ENCODE results near the gene DOCK3. TPM values are rescaled to one million over a fixed set of nuclear protein-coding genes. Genes with fewer than 3 reads are reported as not detected.

The DOCK3 gene
- total and polyA plus RNA-seq, 2 of the 4 experiments (the other 2 are of a cell fraction): under 0.01 to 0.12 TPM

- Histone ChIP-seq H4K5ac (ENCODE audit: low read depth, low read length) (no peak overlapping the region), H2AK9ac (replicated peaks; ENCODE audit: low read depth, low read length, poor library complexity) (no peak overlapping the region), H2AK5ac (ENCODE audit: low read depth, low read length) (no peak overlapping the region), H3K56ac (ENCODE audit: extremely low read depth, insufficient read depth, low read length) (no peak overlapping the region), H3K4me1 (ENCODE audit: control insufficient read depth, insufficient read depth, low read length) (no peaks in the 10 kb centered on the region), H3K14ac (replicated peaks; ENCODE audit: low read depth, low read length) (no peak overlapping the region), H3K9ac (ENCODE audit: low read depth, low read length) (no peak overlapping the region), H3K4me3 (ENCODE audit: insufficient read depth, low read depth, low read length) (no peak overlapping the region), H3K18ac (ENCODE audit: low read depth, low read length) (no peak overlapping the region), H4K8ac (ENCODE audit: low read depth in 2 of 2, low read length in 2 of 2) (no peak overlapping the region), H3K79me1 (ENCODE audit: low read depth in 1 of 2, low read length in 2 of 2) (no peaks in the 10 kb centered on the region), H3K27me3 (ENCODE audit: control insufficient read depth, insufficient read depth, low read length) (no peaks in the 10 kb centered on the region), H3K9me3 (ENCODE audit: control insufficient read depth, insufficient read depth, low read length) (no peaks in the 10 kb centered on the region), H2BK120ac (ENCODE audit: low read depth, low read length) (no peak overlapping the region), H3K4me2 (ENCODE audit: low read depth, low read length) (no peak overlapping the region), H3K4ac (ENCODE audit: low read depth, low read length) (no peak overlapping the region), H3K23ac (ENCODE audit: low read depth, low read length) (no peak overlapping the region), H3K27ac (ENCODE audit: insufficient read depth, low read length) (no peak overlapping the region), H2BK5ac (ENCODE audit: low read depth, low read length, poor library complexity, severe bottlenecking) (no peak overlapping the region), H2AFZ (replicated peaks; ENCODE audit: low read length, poor library complexity) (no peak overlapping the region), H2BK20ac (ENCODE audit: low read depth, low read length) (no peak overlapping the region), H2BK15ac (ENCODE audit: low read depth, low read length) (no peak overlapping the region), H4K91ac (ENCODE audit: insufficient read depth, low read depth, low read length) (no peak overlapping the region), H4K20me1 (ENCODE audit: insufficient read depth, low read length) (no peaks in the 10 kb centered on the region), H3K36me3 (ENCODE audit: control insufficient read depth, insufficient read depth, low read length) (no peaks in the 10 kb centered on the region), H3K9me1 (ENCODE audit: insufficient read depth, low read length) (no peaks in the 10 kb centered on the region)
- no peak for DNase-seq
- dilution Hi-C loops (cut with HindIII; ENCODE audit: low sequenced_read_pairs, unreplicated experiment) (no loop called here), intact Hi-C loops (cut with micrococcal nuclease) (no loop called here), in situ Hi-C loops (cut with MboI; ENCODE audit: low sequenced_read_pairs) (no loop called here)
- TF ChIP-seq FOS (IDR thresholded peaks at IDR 0.05; ENCODE audit: low read depth, low read length): no peak
- no peak for TF ChIP-seq MAFK (IDR thresholded peaks at IDR 0.05; ENCODE audit: low read depth, low read length)
- no peak for TF ChIP-seq NFE2L2 (IDR thresholded peaks at IDR 0.05; ENCODE audit: low read depth, low read length)
- no peak for TF ChIP-seq CEBPB (IDR thresholded peaks at IDR 0.05; ENCODE audit: low read depth, low read length)
- TF ChIP-seq RCOR1 (IDR thresholded peaks at IDR 0.05; ENCODE audit: insufficient replicate concordance, low read length): no peak
- no peak for TF ChIP-seq CHD1 (IDR thresholded peaks at IDR 0.05; ENCODE audit: low read depth, low read length)
- ChIA-PET CTCF (no interaction called here), POLR2A (ENCODE audit: unreplicated experiment) (no interaction called here)
- ATAC-seq (ENCODE audit: low read depth): no peak
- no TSS peak for BruUV-seq (replicated peaks)
- no CpG with 5 or more reads among the region's 1 CpG for WGBS, 2 experiments (ENCODE audit: extremely low coverage in 2 of 2, insufficient read length in 1 of 2)
Measured at GRCh38 chr3:51224843-51225242, 550.1 kb downstream of the DOCK3 start.

All from IMR-90 (cell line).